ENCODE data around the gene RPA3. TPM values are rescaled to one million over a fixed set of nuclear protein-coding genes. Genes with fewer than 3 reads are reported as not detected.

RPA3 gene
- polyA plus RNA-seq, 1 donor (not counting 4 experiments of a cell fraction or from before 2014, with no cell fraction given) = 51.1 TPM

GRCh38 chr7:7719236-7719635 lies 829 bp upstream of the RPA3 start:
- Histone ChIP-seq H2AFZ (ENCODE audit: control insufficient read depth, low read length) (no peak overlapping the region), H3K9ac (ENCODE audit: control insufficient read depth, extremely low read depth, insufficient read depth, low read length) (no peak overlapping the region), H3K36me3 (ENCODE audit: control insufficient read depth in 2 of 2, extremely low read depth in 1 of 2, insufficient read depth in 2 of 2, low read length in 2 of 2) (no peaks in the 10 kb centered on the region), H3K9me3 (ENCODE audit: control insufficient read depth, low read depth, low read length) (no peaks in the 10 kb centered on the region), H3K27me3 (ENCODE audit: control insufficient read depth, extremely low read depth, insufficient read depth, low read length) (no peaks in the 10 kb centered on the region), H3K4me2 (ENCODE audit: control insufficient read depth, extremely low read depth, insufficient read depth, low read depth, low read length) (peak overlapping the region; percentile 39), H3K4me1 (ENCODE audit: control insufficient read depth, extremely low read depth, insufficient read depth, low read length) (peaks cover 5% of the 10 kb centered on the region), H3K9me1 (ENCODE audit: control insufficient read depth, extremely low read depth, insufficient read depth, low read length) (no peaks in the 10 kb centered on the region), H4K20me1 (ENCODE audit: control insufficient read depth, extremely low read depth, insufficient read depth, low read length) (no peaks in the 10 kb centered on the region), H3K27ac (ENCODE audit: control insufficient read depth, insufficient read depth, low read length) (peak overlapping the region; percentile 19), H3K79me2 (ENCODE audit: control insufficient read depth, insufficient read depth, low read length) (no peaks in the 10 kb centered on the region), H3K4me3 (ENCODE audit: control insufficient read depth in 2 of 3, extremely low read depth in 1 of 3, insufficient read depth in 2 of 3, low read depth in 1 of 3, low read length in 3 of 3) (no peak overlapping the region)
- dilution Hi-C loops (cut with MboI; ENCODE audit: extremely low pct_ligation_motif_present, low sequenced_read_pairs) = no loop called here
- DNase-seq (ENCODE audit: low read depth, low spot score) = peak; percentile 66
- TF ChIP-seq EZH2 (IDR thresholded peaks at IDR 0.05; ENCODE audit: low read length) (no peak), CTCF (optimal IDR thresholded peaks at IDR 0.05 in 1 of 3, IDR thresholded peaks at IDR 0.05 in 1 of 3, conservative IDR thresholded peaks at IDR 0.05 in 1 of 3; ENCODE audit: extremely low read depth in 1 of 3, insufficient read depth in 2 of 3, low read length in 3 of 3) (no peak)
- peak; percentile 82 for FAIRE-seq

GRCh38 chr7:7713730-7714129 lies 4.7 kb downstream of the RPA3 start:
- Histone ChIP-seq H3K9me3 (ENCODE audit: control insufficient read depth, low read depth, low read length) (no peaks in the 10 kb centered on the region), H3K36me3 (ENCODE audit: control insufficient read depth in 2 of 2, extremely low read depth in 1 of 2, insufficient read depth in 2 of 2, low read length in 2 of 2) (no peaks in the 10 kb centered on the region), H3K4me2 (ENCODE audit: control insufficient read depth, extremely low read depth, insufficient read depth, low read depth, low read length) (no peak overlapping the region), H3K79me2 (ENCODE audit: control insufficient read depth, insufficient read depth, low read length) (no peaks in the 10 kb centered on the region), H3K27me3 (ENCODE audit: control insufficient read depth, extremely low read depth, insufficient read depth, low read length) (no peaks in the 10 kb centered on the region), H3K4me1 (ENCODE audit: control insufficient read depth, extremely low read depth, insufficient read depth, low read length) (no peaks in the 10 kb centered on the region), H3K4me3 (ENCODE audit: control insufficient read depth in 2 of 3, extremely low read depth in 1 of 3, insufficient read depth in 2 of 3, low read depth in 1 of 3, low read length in 3 of 3) (no peak overlapping the region), H2AFZ (ENCODE audit: control insufficient read depth, low read length) (no peak overlapping the region), H3K27ac (ENCODE audit: control insufficient read depth, insufficient read depth, low read length) (no peak overlapping the region), H4K20me1 (ENCODE audit: control insufficient read depth, extremely low read depth, insufficient read depth, low read length) (no peaks in the 10 kb centered on the region), H3K9me1 (ENCODE audit: control insufficient read depth, extremely low read depth, insufficient read depth, low read length) (no peaks in the 10 kb centered on the region), H3K9ac (ENCODE audit: control insufficient read depth, extremely low read depth, insufficient read depth, low read length) (no peak overlapping the region)
- no peak for TF ChIP-seq CTCF (optimal IDR thresholded peaks at IDR 0.05 in 1 of 3, IDR thresholded peaks at IDR 0.05 in 1 of 3, conservative IDR thresholded peaks at IDR 0.05 in 1 of 3; ENCODE audit: extremely low read depth in 1 of 3, insufficient read depth in 2 of 3, low read length in 3 of 3)
- TF ChIP-seq EZH2 (IDR thresholded peaks at IDR 0.05; ENCODE audit: low read length) = no peak
- dilution Hi-C loops (cut with MboI; ENCODE audit: extremely low pct_ligation_motif_present, low sequenced_read_pairs) = no loop called here
- DNase-seq (ENCODE audit: low read depth, low spot score) (no peak), FAIRE-seq (no peak)
